SH-SY5Y (cell line): ENCODE data around the gene C2orf78.

ENCODE experiments used
- GATA2 ChIP-seq: IDR thresholded peaks from 2 replicates; pipeline ENCODE4 v1.6.1; 2011; ENCODE audit warnings: mild to moderate bottlenecking, low read depth, low read length
- GATA3 ChIP-seq: IDR thresholded peaks from 2 replicates; pipeline ENCODE4 v1.6.1; 2011; ENCODE audit warnings: low read depth, mild to moderate bottlenecking, low read length, moderate library complexity

GRCh38 chr2:73811878-73812277, 27.9 kb downstream of the C2orf78 start:
- no peak for TF ChIP-seq GATA3
- no peak for TF ChIP-seq GATA2
